Stomach (tissue), 9 donors: Measurements from ENCODE around the gene SCAMP4. TPM values are rescaled to one million over a fixed set of nuclear protein-coding genes. Genes with fewer than 3 reads are reported as not detected.
A peak's percentile ranks its signal among the peaks of the same experiment; 100 is the strongest.

ENCODE experiments used
- DNase-seq, 2 donors: peaks; one replicate each; pipeline versions ENCODE4 v3.0.0 to v3.0.0-alpha.2; 2013 to 2019
- H3K27ac ChIP-seq, 5 donors: fragments of 200-600 bp in 4 of 5; sonication (generic) in 4 of 5; one replicate each; pipeline ENCODE4 v1.5.1; 2013 to 2019; ENCODE audit warnings: mild to moderate bottlenecking in 1 of 5, moderate library complexity in 1 of 5
- H3K27me3 ChIP-seq, 3 donors: fragments of 200-600 bp; sonication (generic); one replicate each; pipeline ENCODE4 v1.5.1; 2017 to 2019; ENCODE audit warnings: mixed run types in 1 of 3
- H3K36me3 ChIP-seq, 4 donors: fragments of 200-600 bp; sonication (generic); 1 replicate in 3 of 4; 2 replicates in 1 of 4; pipeline ENCODE4 v1.5.1; 2016 to 2019
- H3K4me1 ChIP-seq, 4 donors: fragments of 200-600 bp; sonication (generic); one replicate each; pipeline ENCODE4 v1.5.1; 2016 to 2019
- H3K4me3 ChIP-seq, 4 donors: fragments of 200-600 bp; sonication (generic) in 3 of 4; one replicate each; pipeline ENCODE4 v1.5.1; 2016 to 2019; ENCODE audit warnings: mild to moderate bottlenecking in 1 of 4
- H3K9me3 ChIP-seq, 4 donors: fragments of 200-600 bp; sonication (generic); one replicate each; pipeline ENCODE4 v1.5.1; 2016 to 2019
- EP300 ChIP-seq: sonication (generic); formaldehyde crosslinking; IDR thresholded peaks from one replicate; pipeline ENCODE4 v1.6.1; 2017; ENCODE audit warnings: antibody characterized with exemption
- POLR2A ChIP-seq, 4 donors: fragments of 450-650 bp; IDR thresholded peaks; one replicate each; pipeline ENCODE4 v1.6.1; 2016; ENCODE audit warnings: antibody characterized with exemption in 4 of 4, control low read depth in 2 of 4, mild to moderate bottlenecking in 1 of 4, moderate library complexity in 1 of 4
- POLR2AphosphoS5 ChIP-seq, 3 donors: sonication (generic); formaldehyde crosslinking; IDR thresholded peaks; one replicate each; pipeline ENCODE4 v1.6.1; 2016; ENCODE audit warnings: antibody characterized with exemption in 3 of 3
- WGBS, 5 donors: extraction: QIAGEN DNeasy Blood & Tissue Kit in 3 of 5; methylation state at CpG; one replicate each; pipeline versions ENCODE4 v1.1.5 to v1.1.7; 2013 to 2018; 5-methylcytosine and 5-hydroxymethylcytosine counted together
- intact Hi-C: fragments of 100-400 bp; cut with DNase I; formaldehyde crosslinking; loops from one replicate; pipeline ENCODE4 v1.15.1; 2023; ENCODE audit warnings: low total_unique reads
- polyA plus RNA-seq, 3 donors: library from polyadenylated mRNA; stranded (reverse); fragments of 200-250 nt; gene quantifications; one replicate each; pipeline ENCODE4 v1.2.3, GENCODE V29; 2013
- total RNA-seq, 5 donors: library from RNA; depleted of rRNA; stranded (reverse); fragments of >200 nt; gene quantifications; one replicate each; pipeline versions ENCODE4 v1.1.0 to v1.2.3, GENCODE V29; 2014 to 2016
- TF ChIP-seq, protein P1 (sequence below), 7 experiments: fragments of 450-650 bp in 4 of 7; fragments of 200-600 bp in 3 of 7; sonication (generic) in 3 of 7; IDR thresholded peaks; one replicate each; pipeline ENCODE4 v1.5.1; 2016 to 2019; ENCODE audit warnings: antibody characterized with exemption in 7 of 7, control low read depth in 2 of 7, mild to moderate bottlenecking in 1 of 7
- donor health status: healthy with polysubstance abuse.
- donor health status: Bipolar disorder and iron deficiency.
- donor health status: healthy.

The SCAMP4 gene
- total and polyA plus RNA-seq, 8 donors, result 7.8 to 77.6 (median 18.6) TPM

DNA sequence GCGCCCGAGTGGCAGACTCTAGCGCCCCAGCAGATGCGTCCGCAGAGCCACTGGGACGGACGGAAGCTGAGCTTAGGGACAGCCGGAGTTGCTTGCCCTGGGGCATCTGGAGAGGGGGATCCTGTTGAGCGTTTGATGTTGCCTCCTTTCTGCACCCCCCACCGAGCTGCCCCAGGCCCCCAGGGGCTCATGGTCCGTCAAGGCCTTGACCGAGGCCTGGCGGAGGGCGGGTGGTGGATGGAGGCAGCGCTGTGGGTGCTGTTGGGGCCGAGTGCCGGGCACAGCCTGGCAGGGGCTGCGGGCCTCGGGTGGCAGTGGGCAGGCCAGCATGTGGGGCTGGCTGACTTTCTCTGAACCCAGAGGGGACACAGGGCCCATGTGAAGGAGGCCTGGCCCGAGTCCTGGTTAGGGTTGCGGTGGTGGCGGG, 38.5 kb downstream of the SCAMP4 start:
- TF ChIP-seq POLR2A (IDR thresholded peaks at IDR 0.05) (no peak), POLR2AphosphoS5 (IDR thresholded peaks at IDR 0.05) (no peak), EP300 (no peak)
- 85 to 96% (median 89%) methylated on average over 9 to 22 of the region's 22 CpGs for WGBS, 5 donors
- Histone ChIP-seq H3K9me3 (no peaks in the 10 kb centered on the region), H3K36me3 (peaks cover 0 to 5% (median 0%) of the 10 kb centered on the region in 4 donors), H3K4me1 (peaks cover 29 to 59% (median 48%) of the 10 kb centered on the region in 4 donors), H3K27me3 (no peaks in the 10 kb centered on the region), H3K27ac (peak overlapping the region in 2 of 5 donors; percentile 94 to 97), H3K4me3 (peak overlapping the region in 1 of 4 donors; percentile 83)
- intact Hi-C loops, result no loop called here
- no peak for DNase-seq

DNA sequence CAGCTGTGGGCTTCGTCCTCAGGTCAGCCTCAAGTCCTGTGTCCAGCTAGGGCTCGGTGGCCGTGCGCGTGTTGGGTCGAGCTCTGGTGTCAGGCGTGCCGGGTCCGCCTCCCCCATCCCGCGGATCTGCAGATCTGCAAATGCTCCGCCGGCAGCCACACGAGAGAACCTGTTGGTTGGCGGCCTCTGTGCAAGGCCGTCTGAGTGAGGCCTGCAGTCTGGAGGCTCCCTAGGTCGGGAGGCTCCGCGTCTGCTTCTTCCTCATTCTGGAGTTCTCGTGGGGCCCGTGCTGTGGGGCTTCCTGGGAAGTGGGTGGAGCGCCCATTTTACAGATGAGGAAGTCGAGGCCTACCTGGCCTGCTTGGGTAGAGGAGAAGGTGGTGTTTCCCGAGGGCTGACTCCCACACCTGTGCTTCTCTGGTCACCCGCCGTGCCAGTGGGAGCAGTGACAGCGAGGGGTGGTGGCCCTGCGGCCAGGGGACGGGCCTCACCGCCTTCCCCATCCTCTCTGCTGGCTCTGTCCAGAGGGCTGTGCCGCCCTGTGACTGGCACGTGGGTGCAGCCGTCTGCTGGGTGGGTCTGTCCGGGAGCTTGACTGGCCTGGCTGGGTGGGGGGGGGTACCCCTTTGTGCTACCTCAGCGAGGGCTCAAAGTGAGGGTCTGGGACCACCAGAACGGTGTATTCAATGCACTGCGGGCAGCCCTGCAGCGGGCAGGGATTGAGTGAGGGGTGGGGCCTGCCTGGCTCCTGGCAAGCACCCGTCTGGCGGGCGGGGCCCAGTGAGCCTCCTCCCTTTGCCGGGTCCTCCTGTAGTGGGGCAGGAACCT, 39.1 kb downstream of the SCAMP4 start:
- 45 to 77% (median 69%) methylated on average over 10 to 42 of the region's 42 CpGs for WGBS, 5 donors
- peak in 1 of 2 donors; percentile 33 for DNase-seq
- peak overlapping the region in 1 of 4 donors; percentile 9 for H3K4me3 ChIP-seq
- TF ChIP-seq POLR2A (IDR thresholded peaks at IDR 0.05) (no peak), EP300 (no peak), POLR2AphosphoS5 (IDR thresholded peaks at IDR 0.05) (no peak)
- TF ChIP-seq, protein P1, sequence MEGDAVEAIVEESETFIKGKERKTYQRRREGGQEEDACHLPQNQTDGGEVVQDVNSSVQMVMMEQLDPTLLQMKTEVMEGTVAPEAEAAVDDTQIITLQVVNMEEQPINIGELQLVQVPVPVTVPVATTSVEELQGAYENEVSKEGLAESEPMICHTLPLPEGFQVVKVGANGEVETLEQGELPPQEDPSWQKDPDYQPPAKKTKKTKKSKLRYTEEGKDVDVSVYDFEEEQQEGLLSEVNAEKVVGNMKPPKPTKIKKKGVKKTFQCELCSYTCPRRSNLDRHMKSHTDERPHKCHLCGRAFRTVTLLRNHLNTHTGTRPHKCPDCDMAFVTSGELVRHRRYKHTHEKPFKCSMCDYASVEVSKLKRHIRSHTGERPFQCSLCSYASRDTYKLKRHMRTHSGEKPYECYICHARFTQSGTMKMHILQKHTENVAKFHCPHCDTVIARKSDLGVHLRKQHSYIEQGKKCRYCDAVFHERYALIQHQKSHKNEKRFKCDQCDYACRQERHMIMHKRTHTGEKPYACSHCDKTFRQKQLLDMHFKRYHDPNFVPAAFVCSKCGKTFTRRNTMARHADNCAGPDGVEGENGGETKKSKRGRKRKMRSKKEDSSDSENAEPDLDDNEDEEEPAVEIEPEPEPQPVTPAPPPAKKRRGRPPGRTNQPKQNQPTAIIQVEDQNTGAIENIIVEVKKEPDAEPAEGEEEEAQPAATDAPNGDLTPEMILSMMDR (IDR thresholded peaks at IDR 0.05), result no peak
- no peaks in the 10 kb centered on the region for H3K27me3 ChIP-seq
- H3K36me3 ChIP-seq, result peaks cover 0 to 11% (median under 1%) of the 10 kb centered on the region in 4 donors
- H3K4me1 ChIP-seq, result peaks cover 29 to 58% (median 47%) of the 10 kb centered on the region in 4 donors
- no peaks in the 10 kb centered on the region for H3K9me3 ChIP-seq
- intact Hi-C loops, result no loop called here
- peak overlapping the region in 2 of 5 donors; percentile 94 to 97 for H3K27ac ChIP-seq

DNA sequence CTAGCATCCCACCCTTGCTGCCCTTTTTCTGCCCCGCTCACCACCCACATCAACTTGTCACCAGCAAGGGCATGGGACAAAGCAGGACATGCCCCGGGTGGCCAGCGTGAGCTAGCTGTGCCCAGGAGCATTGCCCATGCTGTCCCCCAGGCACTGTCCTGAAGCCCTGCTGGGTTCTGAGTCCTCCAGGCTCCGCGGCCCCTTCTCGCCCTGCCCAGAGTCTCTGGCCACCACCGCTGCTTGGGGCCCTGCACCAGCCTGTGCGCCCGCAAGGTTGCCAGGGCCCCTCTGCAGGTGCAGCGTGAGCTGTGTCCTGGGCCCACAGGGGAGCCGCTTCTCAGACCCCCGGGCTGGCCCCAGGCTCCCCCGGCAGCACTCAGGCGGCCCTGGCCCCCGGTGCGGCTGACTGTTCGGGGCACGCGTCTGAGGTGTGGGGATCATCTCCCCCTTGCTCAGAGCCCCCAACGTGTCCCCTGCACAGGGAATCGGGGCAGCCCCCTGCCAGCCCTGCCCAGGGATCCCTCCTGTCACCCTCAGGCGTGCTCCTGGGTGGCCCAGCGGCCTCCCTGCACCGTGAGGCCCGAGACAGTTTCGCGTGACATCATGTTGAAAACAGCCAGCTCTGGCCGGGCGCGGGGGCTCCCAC, 39.8 kb downstream of the SCAMP4 start:
- WGBS, 5 donors, result 85 to 91% (median 88%) methylated on average over 10 to 30 of the region's 30 CpGs
- Histone ChIP-seq H3K27ac (no peak overlapping the region), H3K4me1 (peaks cover 25 to 51% (median 40%) of the 10 kb centered on the region in 4 donors), H3K36me3 (peaks cover 4 to 18% (median 8%) of the 10 kb centered on the region in 4 donors), H3K9me3 (no peaks in the 10 kb centered on the region), H3K4me3 (no peak overlapping the region), H3K27me3 (no peaks in the 10 kb centered on the region)
- no peak for TF ChIP-seq POLR2AphosphoS5 (IDR thresholded peaks at IDR 0.05)
- no peak for TF ChIP-seq EP300
- no peak for TF ChIP-seq POLR2A (IDR thresholded peaks at IDR 0.05)
- DNase-seq, result no peak
- intact Hi-C loops, result no loop called here

DNA sequence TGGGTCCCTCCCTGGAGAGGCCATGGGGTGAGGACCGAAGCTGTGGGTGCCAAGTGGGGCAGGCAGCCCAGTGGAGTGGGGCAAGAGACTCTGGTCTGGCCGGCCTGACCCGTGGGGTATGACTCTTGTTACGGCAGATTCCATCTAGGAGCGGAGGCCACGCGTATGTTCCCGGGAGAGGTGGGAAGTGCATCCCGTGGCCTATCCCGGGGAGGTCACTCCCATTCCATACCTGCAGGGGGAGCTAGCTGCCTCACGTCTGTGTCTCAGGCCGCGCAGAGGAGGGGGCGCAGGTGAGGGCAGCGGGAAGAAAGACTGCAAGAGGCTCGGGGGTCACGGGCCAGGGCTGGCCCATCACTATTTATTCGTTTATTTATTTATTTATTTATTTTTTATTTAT, 40.7 kb downstream of the SCAMP4 start:
- intact Hi-C loops, result no loop called here
- peak; percentile 40 to 66 for DNase-seq
- Histone ChIP-seq H3K9me3 (no peaks in the 10 kb centered on the region), H3K4me1 (peaks cover 25 to 49% (median 37%) of the 10 kb centered on the region in 4 donors), H3K27ac (no peak overlapping the region), H3K36me3 (peaks cover 4 to 25% (median 15%) of the 10 kb centered on the region in 4 donors), H3K4me3 (no peak overlapping the region), H3K27me3 (no peaks in the 10 kb centered on the region)
- TF ChIP-seq POLR2A (IDR thresholded peaks at IDR 0.05), result no peak
- TF ChIP-seq, protein P1 (IDR thresholded peaks at IDR 0.05), result peak in 3 of 7 experiments; percentile 25 to 47 (median 35)
- 77 to 87% (median 82%) methylated on average over 18 of the region's 18 CpGs for WGBS, 5 donors

DNA sequence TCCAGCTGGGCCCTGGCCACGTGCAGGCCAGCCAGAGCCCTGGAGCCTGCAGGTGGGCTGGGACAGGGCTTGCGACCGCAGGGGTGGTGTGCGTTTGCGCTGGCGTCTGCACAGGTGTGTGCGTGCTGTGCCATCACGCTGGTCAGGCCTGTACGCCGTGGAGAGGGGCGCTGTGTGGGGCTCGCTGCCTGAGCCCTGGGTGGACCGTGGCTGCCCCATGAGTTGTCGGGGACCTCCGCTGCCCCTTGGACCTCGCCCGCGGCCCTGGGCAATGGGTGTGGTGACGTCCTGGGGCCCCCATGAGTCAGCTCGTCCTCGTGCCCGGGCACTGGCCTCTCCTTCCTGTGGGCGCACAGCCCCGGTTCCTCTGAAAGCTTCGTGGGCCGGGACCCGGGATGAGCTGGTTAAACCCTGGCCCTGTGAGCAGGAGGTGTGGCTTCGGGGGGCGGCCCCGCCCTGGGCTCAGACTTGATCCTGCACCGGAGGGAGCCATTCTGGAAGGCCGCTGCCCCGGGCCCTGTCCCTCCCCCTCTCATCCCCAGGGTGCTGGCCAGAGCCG, 42.5 kb downstream of the SCAMP4 start:
- no peaks in the 10 kb centered on the region for H3K27me3 ChIP-seq
- WGBS, 5 donors, result 69 to 82% (median 77%) methylated on average over 17 to 34 of the region's 34 CpGs
- TF ChIP-seq POLR2AphosphoS5 (IDR thresholded peaks at IDR 0.05), result no peak
- no peak for TF ChIP-seq EP300
- TF ChIP-seq POLR2A (IDR thresholded peaks at IDR 0.05), result no peak
- TF ChIP-seq, protein P1 (IDR thresholded peaks at IDR 0.05), result no peak
- H3K9me3 ChIP-seq, result no peaks in the 10 kb centered on the region
- peaks cover 8 to 35% (median 23%) of the 10 kb centered on the region in 4 donors for H3K36me3 ChIP-seq
- intact Hi-C loops, result no loop called here
- no peak for DNase-seq
- H3K4me3 ChIP-seq, result no peak overlapping the region
- peaks cover 21 to 42% (median 29%) of the 10 kb centered on the region in 4 donors for H3K4me1 ChIP-seq
- no peak overlapping the region for H3K27ac ChIP-seq
